COLO829 (cell line): ENCODE results near the gene ZNF181.
A peak's percentile ranks its signal among the peaks of the same experiment; 100 is the strongest.

Experiments used
- DNase-seq: peaks from one replicate; pipeline ENCODE4 v3.0.0; 2012; ENCODE audit warnings: low spot score

Gene ZNF181

GRCh38 chr19:34759218-34759917 is 25.3 kb downstream of the ZNF181 start:
- no peak for DNase-seq

- DNase-seq, result no peak
Measured at GRCh38 chr19:34766386-34766785, 32.3 kb downstream of the ZNF181 start.

GRCh38 chr19:34767951-34768350 is 33.9 kb downstream of the ZNF181 start:
- DNase-seq, result no peak

GRCh38 chr19:34772697-34773554 is 38.9 kb downstream of the ZNF181 start, which contains the start of gene ZNF599:
Gene ZNF599 (minus strand): TSS chr19:34773215. CDS start chr19:34772841, 374 bp downstream.
- DNase-seq, result peak; percentile 61

GRCh38 chr19:34773555-34773864 is 39.5 kb downstream of the ZNF181 start:
- DNase-seq, result no peak

GRCh38 chr19:34774857-34775256 is 40.8 kb downstream of the ZNF181 start:
- DNase-seq, result no peak

GRCh38 chr19:34778342-34778741 is 44.3 kb downstream of the ZNF181 start:
- no peak for DNase-seq

GRCh38 chr19:34779652-34780051 is 45.6 kb downstream of the ZNF181 start:
- no peak for DNase-seq

GRCh38 chr19:34786236-34786635 is 52.2 kb downstream of the ZNF181 start:
- DNase-seq, result no peak

- no peak for DNase-seq
Measured at GRCh38 chr19:34787059-34787824, 53.2 kb downstream of the ZNF181 start.

GRCh38 chr19:34788074-34788473 is 54.0 kb downstream of the ZNF181 start:
- no peak for DNase-seq

- DNase-seq, result no peak
Measured at GRCh38 chr19:34793565-34793964, 59.5 kb downstream of the ZNF181 start.

- no peak for DNase-seq
Measured at GRCh38 chr19:34794066-34794960, 60.3 kb downstream of the ZNF181 start.
